Aorta (tissue), 5 donors: ENCODE data around the gene TSPYL2. TPM values are rescaled to one million over a fixed set of nuclear protein-coding genes. Genes with fewer than 3 reads are reported as not detected.

ENCODE experiments used
- ATAC-seq: fragments of 200-7000 bp; cut with Tn5 transposase; one replicate; pipeline ENCODE4 v1.9.1; 2022; ENCODE audit warnings: moderate library complexity; ENCODE audit not compliant: low FRiP score
- DNase-seq, 2 donors: peaks; one replicate each; pipeline ENCODE4 v3.0.0-alpha.2; 2020
- H3K27ac ChIP-seq, 2 donors: one replicate each; pipeline ENCODE4 v1.5.1; 2013; ENCODE audit warnings: low read length in 2 of 2, mild to moderate bottlenecking in 2 of 2, moderate library complexity in 2 of 2, control low read depth in 1 of 2, inconsistent platforms in 1 of 2, low read depth in 1 of 2
- H3K27me3 ChIP-seq, 2 donors: one replicate each; pipeline ENCODE4 v1.6.1; 2013; ENCODE audit warnings: control low read depth in 1 of 2, low read length in 1 of 2, mild to moderate bottlenecking in 1 of 2, moderate library complexity in 1 of 2; ENCODE audit not compliant: insufficient read depth in 2 of 2, control insufficient read depth in 1 of 2
- H3K36me3 ChIP-seq, 2 donors: one replicate each; pipeline ENCODE4 v1.6.1; 2013; ENCODE audit warnings: control low read depth in 1 of 2, low read length in 1 of 2, mild to moderate bottlenecking in 1 of 2; ENCODE audit not compliant: insufficient read depth in 2 of 2, control insufficient read depth in 1 of 2
- H3K4me1 ChIP-seq, 2 donors: one replicate each; pipeline ENCODE4 v1.6.1; 2013; ENCODE audit warnings: low read length in 2 of 2, control low read depth in 1 of 2, mild to moderate bottlenecking in 1 of 2, moderate library complexity in 1 of 2; ENCODE audit not compliant: insufficient read depth in 2 of 2, control insufficient read depth in 1 of 2
- H3K4me3 ChIP-seq, 2 donors: one replicate each; pipeline ENCODE4 v1.5.1; 2013; ENCODE audit warnings: low read length in 2 of 2, control low read depth in 1 of 2, mild to moderate bottlenecking in 1 of 2
- H3K9me3 ChIP-seq: one replicate; pipeline ENCODE4 v1.6.1; 2013; ENCODE audit warnings: mild to moderate bottlenecking, low read length; ENCODE audit not compliant: control insufficient read depth
- WGBS, 2 donors: extraction: QIAGEN DNeasy Blood & Tissue Kit; methylation state at CpG; one replicate each; pipeline ENCODE4 v1.1.7; 2013; 5-methylcytosine and 5-hydroxymethylcytosine counted together
- intact Hi-C, 2 donors: fragments of 100-400 bp; cut with DNase I; formaldehyde crosslinking; loops; one replicate each; pipeline versions ENCODE4 v1.14.2 to v1.15.0; 2022
- polyA plus RNA-seq, 2 donors: library from polyadenylated mRNA; stranded (reverse); fragments of 200-250 nt; gene quantifications; one replicate each; pipeline ENCODE4 v1.2.3, GENCODE V29; 2013
- total RNA-seq, 2 donors: library from RNA; stranded (reverse); fragmentation: NEBNext Ultra II Directional; extraction: Animal tissue kit (Norgen Biotek cat#: 25700); gene quantifications; one replicate each; pipeline ENCODE4 v1.2.1, GENCODE V29; 2021
- donor health status: healthy with polysubstance abuse.
- donor health status: Bipolar disorder and iron deficiency.
- donor health status: DM: no; HTN: no; CAD: no.
- donor health status: DM: no; HTN: no; CAD: no.
- donor health status: DM: yes; HTN: yes; CAD: no.

The TSPYL2 gene
- total and polyA plus RNA-seq, 4 donors = 29.3 to 256 (median 77.2) TPM

GRCh38 chrX:53093748-53094581 lies 11.8 kb downstream of the TSPYL2 start, which contains the start of gene KANTR:
Gene KANTR (plus strand): TSS chrX:53094142. CDS start chrX:53124273, 30,131 bp downstream.
- no peaks in the 10 kb centered on the region for H3K27me3 ChIP-seq
- no peaks in the 10 kb centered on the region for H3K9me3 ChIP-seq
- no peaks in the 10 kb centered on the region for H3K4me1 ChIP-seq
- 1 to 26% methylated on average over 62 to 67 of the region's 67 CpGs for WGBS, 2 donors
- DNase-seq (peak; percentile 89 to 92), ATAC-seq (peak; percentile 92)
- intact Hi-C loops = no loop called here
- H3K4me3 ChIP-seq = peak within 1 kb of the TSS; percentile 43 to 62
- peak within 1 kb of the TSS in 1 of 2 donors; percentile 97 for H3K27ac ChIP-seq
- no peaks in the 10 kb centered on the region for H3K36me3 ChIP-seq

- no peak for ATAC-seq
- H3K4me1 ChIP-seq = no peaks in the 10 kb centered on the region
- DNase-seq = no peak
- 0 to 38% methylated on average over 5 of the region's 5 CpGs for WGBS, 2 donors
- H3K27ac ChIP-seq = peak overlapping the region in 1 of 2 donors; percentile 15
- no peaks in the 10 kb centered on the region for H3K27me3 ChIP-seq
- intact Hi-C loops = no loop called here
- H3K9me3 ChIP-seq = no peaks in the 10 kb centered on the region
- H3K4me3 ChIP-seq = peak overlapping the region; percentile 19 to 62
- no peaks in the 10 kb centered on the region for H3K36me3 ChIP-seq
Observed at GRCh38 chrX:53094582-53094905, 12.4 kb downstream of the TSPYL2 start.

- no peak for ATAC-seq
- no peaks in the 10 kb centered on the region for H3K9me3 ChIP-seq
- H3K36me3 ChIP-seq = no peaks in the 10 kb centered on the region
- no peak for DNase-seq
- no peaks in the 10 kb centered on the region for H3K4me1 ChIP-seq
- H3K27me3 ChIP-seq = no peaks in the 10 kb centered on the region
- intact Hi-C loops = no loop called here
- no peak overlapping the region for H3K4me3 ChIP-seq
- 64 to 80% methylated on average over 3 of the region's 3 CpGs for WGBS, 2 donors
- H3K27ac ChIP-seq = no peak overlapping the region
Observed at GRCh38 chrX:53095796-53096195, 13.6 kb downstream of the TSPYL2 start.

GRCh38 chrX:53114864-53115549 lies 32.8 kb downstream of the TSPYL2 start:
- H3K27me3 ChIP-seq = no peaks in the 10 kb centered on the region
- no peak overlapping the region for H3K27ac ChIP-seq
- H3K4me3 ChIP-seq = no peak overlapping the region
- DNase-seq (no peak), ATAC-seq (peak; percentile 56)
- no peaks in the 10 kb centered on the region for H3K9me3 ChIP-seq
- H3K36me3 ChIP-seq = no peaks in the 10 kb centered on the region
- no peaks in the 10 kb centered on the region for H3K4me1 ChIP-seq
- intact Hi-C loops = no loop called here
- WGBS, 2 donors = 89 to 98% methylated on average over 6 of the region's 6 CpGs

DNA sequence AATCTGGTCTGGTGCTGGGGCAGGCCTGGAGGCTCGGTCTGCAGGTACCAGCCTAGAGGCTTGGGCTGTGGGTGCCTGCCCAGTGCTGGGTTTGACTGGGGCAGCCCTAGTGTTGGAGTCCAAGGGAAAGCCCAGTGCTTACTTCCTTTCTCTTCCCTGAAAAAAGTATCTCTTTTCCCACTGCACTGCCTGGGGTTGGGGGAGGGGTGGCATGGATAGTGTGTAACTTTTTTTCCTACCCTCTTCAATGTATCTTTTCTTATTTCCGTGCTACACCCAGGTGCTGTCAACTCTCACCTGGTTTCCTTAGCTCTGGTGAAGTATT lies 33.3 kb downstream of the TSPYL2 start:
- Histone ChIP-seq H3K4me1 (no peaks in the 10 kb centered on the region), H3K9me3 (no peaks in the 10 kb centered on the region), H3K4me3 (no peak overlapping the region), H3K36me3 (no peaks in the 10 kb centered on the region), H3K27ac (no peak overlapping the region), H3K27me3 (no peaks in the 10 kb centered on the region)
- intact Hi-C loops = no loop called here
- 74 to 85% methylated on average over 2 of the region's 2 CpGs for WGBS, 2 donors
- DNase-seq (no peak), ATAC-seq (peak; percentile 50)

DNA sequence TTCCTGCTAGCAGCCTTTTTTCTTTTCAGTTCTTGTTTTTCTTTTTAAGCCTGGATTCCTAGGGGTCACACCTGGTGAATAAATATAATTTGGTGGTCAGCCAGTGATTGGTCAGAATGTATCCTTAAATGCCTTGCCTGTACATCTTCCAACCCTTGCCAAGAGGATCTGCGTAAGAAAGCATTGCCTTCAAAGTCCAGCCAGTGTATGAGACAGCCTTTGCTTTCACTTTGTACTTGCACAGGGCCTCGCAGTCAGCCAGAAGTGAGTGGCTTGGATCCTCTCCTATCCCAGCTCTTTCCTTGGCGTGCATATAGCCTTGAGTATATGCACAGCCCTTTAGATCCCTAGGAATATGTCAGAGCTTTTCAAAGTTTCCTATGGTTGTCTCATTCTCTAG lies 33.9 kb downstream of the TSPYL2 start:
- DNase-seq = no peak
- WGBS, 2 donors = 4 to 32% methylated on average over 3 of the region's 3 CpGs
- H3K9me3 ChIP-seq = no peaks in the 10 kb centered on the region
- peak; percentile 41 for ATAC-seq
- no peaks in the 10 kb centered on the region for H3K27me3 ChIP-seq
- intact Hi-C loops = no loop called here
- no peaks in the 10 kb centered on the region for H3K36me3 ChIP-seq
- no peak overlapping the region for H3K27ac ChIP-seq
- H3K4me3 ChIP-seq = no peak overlapping the region
- no peaks in the 10 kb centered on the region for H3K4me1 ChIP-seq

- peak; percentile 29 for ATAC-seq
- intact Hi-C loops = no loop called here
- no peak for DNase-seq
- H3K4me3 ChIP-seq = no peak overlapping the region
- H3K36me3 ChIP-seq = peaks cover 0 to 1% of the 10 kb centered on the region in 2 donors
- H3K4me1 ChIP-seq = no peaks in the 10 kb centered on the region
- H3K9me3 ChIP-seq = no peaks in the 10 kb centered on the region
- WGBS, 2 donors = 2 to 12% methylated on average over 1 of the region's 1 CpG
- no peaks in the 10 kb centered on the region for H3K27me3 ChIP-seq
- no peak overlapping the region for H3K27ac ChIP-seq
Observed at GRCh38 chrX:53122013-53122412, 39.8 kb downstream of the TSPYL2 start.

DNA sequence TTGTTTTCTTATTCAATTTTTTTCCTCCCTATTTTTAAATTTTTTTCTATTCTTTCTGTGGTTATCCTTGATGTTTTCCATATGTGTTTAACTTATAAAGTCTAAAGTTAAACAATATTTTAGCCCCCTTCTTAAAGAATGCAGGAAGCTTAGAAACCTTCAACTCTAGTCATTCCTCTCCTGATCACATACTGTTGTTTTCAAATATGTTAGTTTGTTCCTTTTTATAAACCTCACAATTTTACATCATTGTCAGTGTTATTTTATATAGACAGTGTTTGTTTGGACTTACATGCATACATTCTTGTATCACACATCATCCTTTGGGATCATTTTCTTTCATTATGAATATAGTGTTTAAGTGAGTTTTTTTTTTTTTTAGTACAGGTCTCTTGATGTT lies 43.3 kb downstream of the TSPYL2 start:
- Histone ChIP-seq H3K36me3 (peaks cover 0 to 1% of the 10 kb centered on the region in 2 donors), H3K4me3 (no peak overlapping the region), H3K4me1 (no peaks in the 10 kb centered on the region), H3K27me3 (no peaks in the 10 kb centered on the region), H3K9me3 (no peaks in the 10 kb centered on the region), H3K27ac (no peak overlapping the region)
- intact Hi-C loops = no loop called here
- ATAC-seq = no peak
- DNase-seq = no peak

DNA sequence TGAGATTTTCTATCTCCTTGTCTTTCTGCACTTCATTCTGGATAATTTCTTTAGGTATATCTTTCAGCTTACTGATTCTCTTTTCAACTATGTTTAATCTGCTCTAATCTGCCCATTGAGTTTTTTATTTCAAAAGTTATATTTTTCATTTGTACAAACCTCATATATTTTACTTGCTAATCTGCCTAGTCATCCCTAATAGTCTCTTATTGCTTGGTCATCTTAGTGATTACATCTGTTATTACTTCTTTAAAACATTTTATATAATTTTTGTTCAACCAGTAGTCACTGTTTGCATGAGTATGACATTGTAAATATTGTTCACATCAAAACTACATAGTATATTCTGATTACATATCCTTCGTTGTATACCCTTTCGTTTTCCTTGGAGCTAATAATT lies 44.2 kb downstream of the TSPYL2 start:
- no peak overlapping the region for H3K27ac ChIP-seq
- WGBS, 2 donors = 84 to 100% methylated on average over 2 of the region's 2 CpGs
- intact Hi-C loops = no loop called here
- no peaks in the 10 kb centered on the region for H3K9me3 ChIP-seq
- peaks cover 0 to 1% of the 10 kb centered on the region in 2 donors for H3K36me3 ChIP-seq
- no peak for DNase-seq
- no peaks in the 10 kb centered on the region for H3K4me1 ChIP-seq
- no peaks in the 10 kb centered on the region for H3K27me3 ChIP-seq
- ATAC-seq = no peak
- H3K4me3 ChIP-seq = no peak overlapping the region
